Psoas muscle (tissue), 8 donors: Measurements from ENCODE around the gene EYA2. TPM values are rescaled to one million over a fixed set of nuclear protein-coding genes. Genes with fewer than 3 reads are reported as not detected.

Source experiments
- ATAC-seq, 4 donors: fragments of 200-7000 bp; cut with Tn5 transposase; one replicate each; pipeline ENCODE4 v1.9.1; 2020; ENCODE audit warnings: moderate library complexity in 3 of 4, mild to moderate bottlenecking in 2 of 4
- DNase-seq, 2 donors: peaks; one replicate each; pipeline ENCODE4 v3.0.0-alpha.2; 2020
- H3K27ac ChIP-seq: fragments of 200-600 bp; one replicate; pipeline ENCODE4 v1.8.0; 2022
- H3K27me3 ChIP-seq, 3 donors: fragments of 200-600 bp in 1 of 3; one replicate each; pipeline versions ENCODE4 v1.6.1 to v1.8.0; 2013 to 2022; ENCODE audit warnings: low read length in 2 of 3, mild to moderate bottlenecking in 2 of 3, moderate library complexity in 1 of 3; ENCODE audit not compliant: insufficient read depth in 3 of 3
- H3K36me3 ChIP-seq, 2 donors: fragments of 200-600 bp in 1 of 2; one replicate each; pipeline versions ENCODE4 v1.6.1 to v1.8.0; 2013 to 2022; ENCODE audit warnings: low read depth in 1 of 2, mild to moderate bottlenecking in 1 of 2, moderate library complexity in 1 of 2; ENCODE audit not compliant: insufficient read depth in 1 of 2
- H3K4me1 ChIP-seq: fragments of 200-600 bp; one replicate; pipeline ENCODE4 v1.8.0; 2022
- H3K4me3 ChIP-seq: fragments of 200-600 bp; one replicate; pipeline ENCODE4 v1.8.0; 2022; ENCODE audit warnings: mild to moderate bottlenecking
- H3K9me3 ChIP-seq: fragments of 200-600 bp; one replicate; pipeline ENCODE4 v1.8.0; 2022
- WGBS, 3 donors: extraction: QIAGEN DNeasy Blood & Tissue Kit; methylation state at CpG; one replicate each; pipeline versions ENCODE4 v1.1.6 to v1.1.7; 2013; 5-methylcytosine and 5-hydroxymethylcytosine counted together
- intact Hi-C, 2 donors: fragments of 100-400 bp; cut with DNase I; formaldehyde crosslinking; loops; one replicate each; pipeline versions ENCODE4 v1.11.0 to v1.14.2; 2022
- polyA plus RNA-seq, 3 donors: library from polyadenylated mRNA; stranded (reverse); fragments of 200-250 nt; gene quantifications; one replicate each; pipeline ENCODE4 v1.2.3, GENCODE V29; 2013
- total RNA-seq, 4 donors: library from RNA; stranded (reverse); fragmentation: NEBNext Ultra II Directional in 2 of 4; extraction: Animal tissue kit (Norgen Biotek cat#: 25700) in 2 of 4; gene quantifications; one replicate each; pipeline versions ENCODE4 v1.2.1 to v1.2.4, GENCODE V29; 2021 to 2023
- TF ChIP-seq, protein P1 (sequence below): fragments of 200-600 bp; IDR thresholded peaks from one replicate; pipeline ENCODE4 v1.8.0; 2022; ENCODE audit warnings: antibody characterized with exemption
- donor health status: healthy with polysubstance abuse.
- donor health status: DM: no; HTN: no; CAD: no; lungs with moderate emphysema.
- donor health status: Bipolar disorder and iron deficiency.
- donor health status: healthy.
- donor health status: DM: yes; HTN: yes; CAD: no.
- donor health status: DM: no; HTN: no; CAD: no.
- donor health status: DM: no; HTN: no; CAD: no.
- donor health status: DM: yes; HTN: yes; CAD: no.

Gene EYA2
- total and polyA plus RNA-seq, 7 donors: 0.72 to 4.0 (median 2.0) TPM

DNA sequence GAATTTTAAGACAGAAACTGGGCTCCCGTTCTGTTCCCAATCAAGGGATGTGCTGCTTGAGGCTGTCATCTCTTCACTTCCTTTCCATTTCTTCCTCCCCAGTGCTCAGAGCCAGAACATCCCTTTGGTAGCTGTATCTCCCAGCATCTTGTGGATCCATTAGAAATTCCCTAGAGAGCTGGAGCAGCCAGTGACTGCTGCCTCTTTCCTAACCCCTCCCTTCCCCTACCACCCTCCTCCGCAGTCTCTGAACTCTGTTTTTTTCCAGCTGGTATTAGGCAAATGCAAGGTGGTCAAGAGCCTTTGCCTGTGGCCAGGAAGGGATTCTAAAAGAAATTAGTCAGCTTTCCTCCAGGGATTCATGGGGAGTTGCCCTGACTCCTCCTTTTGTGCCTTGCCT, 208.0 kb downstream of the EYA2 start:
- TF ChIP-seq, protein P1, sequence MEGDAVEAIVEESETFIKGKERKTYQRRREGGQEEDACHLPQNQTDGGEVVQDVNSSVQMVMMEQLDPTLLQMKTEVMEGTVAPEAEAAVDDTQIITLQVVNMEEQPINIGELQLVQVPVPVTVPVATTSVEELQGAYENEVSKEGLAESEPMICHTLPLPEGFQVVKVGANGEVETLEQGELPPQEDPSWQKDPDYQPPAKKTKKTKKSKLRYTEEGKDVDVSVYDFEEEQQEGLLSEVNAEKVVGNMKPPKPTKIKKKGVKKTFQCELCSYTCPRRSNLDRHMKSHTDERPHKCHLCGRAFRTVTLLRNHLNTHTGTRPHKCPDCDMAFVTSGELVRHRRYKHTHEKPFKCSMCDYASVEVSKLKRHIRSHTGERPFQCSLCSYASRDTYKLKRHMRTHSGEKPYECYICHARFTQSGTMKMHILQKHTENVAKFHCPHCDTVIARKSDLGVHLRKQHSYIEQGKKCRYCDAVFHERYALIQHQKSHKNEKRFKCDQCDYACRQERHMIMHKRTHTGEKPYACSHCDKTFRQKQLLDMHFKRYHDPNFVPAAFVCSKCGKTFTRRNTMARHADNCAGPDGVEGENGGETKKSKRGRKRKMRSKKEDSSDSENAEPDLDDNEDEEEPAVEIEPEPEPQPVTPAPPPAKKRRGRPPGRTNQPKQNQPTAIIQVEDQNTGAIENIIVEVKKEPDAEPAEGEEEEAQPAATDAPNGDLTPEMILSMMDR: no peak
- Histone ChIP-seq H3K27ac (no peak overlapping the region), H3K9me3 (no peaks in the 10 kb centered on the region), H3K4me3 (no peak overlapping the region), H3K36me3 (no peaks in the 10 kb centered on the region), H3K4me1 (no peaks in the 10 kb centered on the region), H3K27me3 (peaks cover 0 to 4% (median 4%) of the 10 kb centered on the region in 3 donors)
- 36 to 55% (median 44%) methylated on average over 2 of the region's 2 CpGs for WGBS, 3 donors
- peak in 3 of 4 donors; percentile 43 to 71 (median 69) for ATAC-seq
- intact Hi-C loops: no loop called here
- no peak for DNase-seq

DNA sequence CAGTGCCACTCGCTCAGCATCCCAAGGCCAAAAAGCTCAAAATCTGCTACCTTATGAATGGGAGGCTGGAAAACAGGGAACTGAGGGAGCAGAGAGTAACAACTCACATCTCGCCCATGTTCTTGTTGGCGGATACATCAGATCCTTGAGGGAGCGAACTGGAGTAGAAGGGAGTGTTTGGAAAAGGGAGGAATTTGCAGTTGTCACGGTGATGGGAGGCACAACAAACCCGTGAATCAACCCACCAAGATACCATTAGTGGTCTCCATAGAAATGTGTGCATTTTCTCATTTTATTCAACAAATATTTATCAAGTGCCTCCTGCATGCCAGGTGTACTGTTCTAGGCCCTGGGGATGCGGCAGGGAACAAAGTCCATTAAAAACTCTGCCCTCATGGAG, 212.1 kb downstream of the EYA2 start:
- 70 to 82% (median 72%) methylated on average over 7 of the region's 7 CpGs for WGBS, 3 donors
- Histone ChIP-seq H3K27me3 (no peaks in the 10 kb centered on the region), H3K27ac (no peak overlapping the region), H3K36me3 (no peaks in the 10 kb centered on the region), H3K4me3 (no peak overlapping the region), H3K9me3 (peaks cover 3% of the 10 kb centered on the region), H3K4me1 (no peaks in the 10 kb centered on the region)
- TF ChIP-seq, protein P1: no peak
- ATAC-seq (no peak), DNase-seq (no peak)
- intact Hi-C loops: no loop called here

DNA sequence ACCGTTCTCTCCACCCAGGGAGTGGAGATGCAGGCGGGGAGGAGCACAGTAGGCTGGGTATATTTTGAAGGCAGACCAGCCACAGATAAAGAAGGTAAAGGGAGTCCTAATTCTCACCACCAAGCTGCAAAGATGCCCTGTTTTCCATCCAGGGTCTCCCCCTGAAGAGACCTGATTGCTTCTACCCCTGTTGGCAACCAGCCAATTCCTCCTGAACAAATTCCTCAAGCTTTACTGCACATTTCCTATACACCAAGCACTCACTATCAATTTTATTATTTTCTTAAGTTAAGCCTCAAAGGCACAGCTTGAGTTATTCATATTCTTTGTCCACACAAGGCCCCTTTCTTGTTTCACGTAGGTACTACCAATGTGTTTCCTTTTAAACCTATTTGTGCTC, 214.4 kb downstream of the EYA2 start:
- WGBS, 3 donors: 86 to 93% (median 89%) methylated on average over 3 of the region's 3 CpGs
- H3K27ac ChIP-seq: no peak overlapping the region
- H3K4me3 ChIP-seq: no peak overlapping the region
- H3K9me3 ChIP-seq: peaks cover 3% of the 10 kb centered on the region
- no peak for DNase-seq
- no peaks in the 10 kb centered on the region for H3K36me3 ChIP-seq
- no peaks in the 10 kb centered on the region for H3K27me3 ChIP-seq
- TF ChIP-seq, protein P1: no peak
- intact Hi-C loops: no loop called here
- no peak for ATAC-seq
- no peaks in the 10 kb centered on the region for H3K4me1 ChIP-seq

DNA sequence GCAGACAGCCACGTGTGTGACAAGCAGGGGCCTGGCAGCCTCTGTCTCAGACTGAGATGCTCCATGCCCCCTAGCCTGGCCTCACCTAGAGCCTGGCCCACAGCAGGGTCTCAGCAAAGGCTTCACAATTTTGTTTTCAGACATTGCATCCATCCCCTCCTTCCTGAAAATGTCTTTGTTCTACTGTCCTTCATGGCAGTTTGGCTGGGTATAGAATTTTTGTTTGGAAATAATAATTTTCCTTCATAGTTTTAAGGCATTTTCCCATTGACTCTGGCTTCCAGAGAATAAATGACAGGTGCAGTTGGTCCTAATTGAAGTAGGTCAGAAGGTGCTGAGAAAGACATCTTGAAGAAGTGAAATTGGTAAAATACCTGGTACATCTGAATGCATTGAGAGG, 216.2 kb downstream of the EYA2 start:
- Histone ChIP-seq H3K27me3 (no peaks in the 10 kb centered on the region), H3K4me3 (no peak overlapping the region), H3K27ac (no peak overlapping the region), H3K4me1 (no peaks in the 10 kb centered on the region), H3K9me3 (peaks cover 3% of the 10 kb centered on the region), H3K36me3 (no peaks in the 10 kb centered on the region)
- intact Hi-C loops: no loop called here
- DNase-seq: no peak
- no peak for ATAC-seq
- 75 to 84% (median 80%) methylated on average over 1 of the region's 1 CpG for WGBS, 3 donors
- TF ChIP-seq, protein P1: no peak

DNA sequence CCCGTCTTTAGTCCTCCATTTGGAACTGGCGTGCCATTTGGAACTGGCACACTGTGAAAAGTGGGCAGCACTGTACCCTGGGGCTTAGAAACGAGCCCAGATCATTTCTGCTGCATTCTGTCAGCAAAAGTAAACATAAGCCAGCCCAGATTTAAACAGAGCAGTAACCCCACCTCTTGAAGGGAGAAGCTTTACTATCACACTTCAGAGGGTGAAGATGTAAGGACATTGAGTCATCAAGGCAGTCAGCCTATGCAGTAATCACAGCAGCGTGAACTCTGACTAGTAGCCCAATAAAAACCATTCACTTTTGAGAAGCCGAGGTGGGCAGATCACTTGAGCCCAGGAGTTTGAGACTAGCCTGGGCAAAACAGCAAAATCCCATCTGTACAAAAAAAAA, 216.9 kb downstream of the EYA2 start:
- Histone ChIP-seq H3K27me3 (no peaks in the 10 kb centered on the region), H3K4me3 (no peak overlapping the region), H3K27ac (no peak overlapping the region), H3K4me1 (no peaks in the 10 kb centered on the region), H3K36me3 (no peaks in the 10 kb centered on the region), H3K9me3 (peaks cover 3% of the 10 kb centered on the region)
- TF ChIP-seq, protein P1: no peak
- ATAC-seq (no peak), DNase-seq (no peak)
- intact Hi-C loops: no loop called here
- WGBS, 3 donors: 69 to 84% (median 82%) methylated on average over 5 of the region's 5 CpGs
